ENCODE results near the gene ANKRD45.
"Not testable (repeated sequence)": the region's sequence is repeated elsewhere in the genome, so short reads cannot be mapped to it uniquely, and the experiment has no call there.

Gene ANKRD45

GRCh38 chr1:173570370-173571007 lies 99.2 kb downstream of the ANKRD45 start:
- DNase-seq = no peak

- DNase-seq = no peak
These were observed 101.2 kb downstream of the ANKRD45 start for GRCh38 chr1:173568483-173568882.

GRCh38 chr1:173563846-173564245 lies 105.8 kb downstream of the ANKRD45 start:
- DNase-seq = not testable (repeated sequence)

- DNase-seq = no peak
These were observed 106.8 kb downstream of the ANKRD45 start for GRCh38 chr1:173562813-173563212.

- DNase-seq = no peak
These were observed 108.4 kb downstream of the ANKRD45 start for GRCh38 chr1:173561263-173561662.

GRCh38 chr1:173560285-173560880 lies 109.3 kb downstream of the ANKRD45 start:
- DNase-seq = no peak
